Activated CD8-positive, alpha-beta T cell treated with anti-CD3 and anti-CD28 coated beads, Interleukin-2, amount 10 ng/mL, durations not matched to agents 7 days and 5 days (primary cell): ENCODE results near the gene FRAS1. TPM values are rescaled to one million over a fixed set of nuclear protein-coding genes. Genes with fewer than 3 reads are reported as not detected.

ENCODE experiments used
- ATAC-seq: fragments of 150-1000 bp; cut with Tn5 transposase; one replicate; pipeline ENCODE4 v1.10.0; 2021; ENCODE audit warnings: moderate library complexity
- CTCF ChIA-PET: fragments of 350-600 bp; sonication (Branson Sonifier 250); formaldehyde crosslinking; loops from one replicate; lab custom pipeline; 2021; ENCODE audit warnings: antibody characterized with exemption; lab: Charles Lee
- POLR2A ChIA-PET: fragments of 350-600 bp; sonication (Branson Sonifier 250); formaldehyde crosslinking; loops from one replicate; lab custom pipeline; 2021; ENCODE audit warnings: antibody characterized with exemption; lab: Charles Lee
- DNase-seq: peaks from one replicate; pipeline ENCODE4 v3.0.0-alpha.2; 2020
- H3K27ac Mint-ChIP-seq: one replicate; pipeline ENCODE4 v1.8.0; 2021; ENCODE audit warnings: mild to moderate bottlenecking, mixed read lengths
- H3K27me3 Mint-ChIP-seq: one replicate; pipeline ENCODE4 v1.8.0; 2021; ENCODE audit warnings: low read depth, mixed read lengths
- H3K36me3 Mint-ChIP-seq: one replicate; pipeline ENCODE4 v1.8.0; 2021; ENCODE audit warnings: low read depth, mixed read lengths
- H3K4me1 Mint-ChIP-seq: one replicate; pipeline ENCODE4 v1.8.0; 2021; ENCODE audit warnings: low read depth, mixed read lengths
- H3K4me3 Mint-ChIP-seq: one replicate; pipeline ENCODE4 v1.8.0; 2021; ENCODE audit warnings: mild to moderate bottlenecking, mixed read lengths
- H3K9me3 Mint-ChIP-seq: one replicate; pipeline ENCODE4 v1.8.0; 2022; ENCODE audit warnings: mixed read lengths; ENCODE audit not compliant: insufficient read depth
- total RNA-seq, 2 experiments: library from RNA; stranded (reverse); gene quantifications; one replicate each; pipeline ENCODE4 v1.2.3, GENCODE V29; 2021

FRAS1 gene
- total RNA-seq, 2 experiments from 2014 or later, result 0.08 TPM; not detected in 1

GRCh38 chr4:78417603-78418002 lies 360.5 kb downstream of the FRAS1 start:
- no peaks in the 10 kb centered on the region for H3K4me1 Mint-ChIP-seq
- H3K27me3 Mint-ChIP-seq, result peaks cover 29% of the 10 kb centered on the region
- H3K27ac Mint-ChIP-seq, result no peak overlapping the region
- CTCF ChIA-PET, result no interaction called here
- H3K9me3 Mint-ChIP-seq, result no peaks in the 10 kb centered on the region
- H3K36me3 Mint-ChIP-seq, result no peaks in the 10 kb centered on the region
- no peak for ATAC-seq
- no peak overlapping the region for H3K4me3 Mint-ChIP-seq
- no peak for DNase-seq
- POLR2A ChIA-PET, result no interaction called here

- Mint-ChIP-seq H3K4me1 (no peaks in the 10 kb centered on the region), H3K27me3 (peaks cover 29% of the 10 kb centered on the region), H3K9me3 (no peaks in the 10 kb centered on the region), H3K27ac (no peak overlapping the region), H3K4me3 (no peak overlapping the region), H3K36me3 (no peaks in the 10 kb centered on the region)
- ATAC-seq (no peak), DNase-seq (no peak)
- POLR2A ChIA-PET, result no interaction called here
- CTCF ChIA-PET, result no interaction called here
Observed at GRCh38 chr4:78418406-78418805, 361.3 kb downstream of the FRAS1 start.

- ChIA-PET CTCF (no interaction called here), POLR2A (no interaction called here)
- Mint-ChIP-seq H3K27me3 (peaks cover 27% of the 10 kb centered on the region), H3K9me3 (no peaks in the 10 kb centered on the region), H3K4me1 (no peaks in the 10 kb centered on the region), H3K36me3 (no peaks in the 10 kb centered on the region), H3K4me3 (no peak overlapping the region), H3K27ac (no peak overlapping the region)
- ATAC-seq, result no peak
- DNase-seq, result no peak
Observed at GRCh38 chr4:78423790-78424189, 366.7 kb downstream of the FRAS1 start.

GRCh38 chr4:78424461-78424860 lies 367.3 kb downstream of the FRAS1 start:
- DNase-seq (no peak), ATAC-seq (no peak)
- Mint-ChIP-seq H3K36me3 (no peaks in the 10 kb centered on the region), H3K4me1 (no peaks in the 10 kb centered on the region), H3K4me3 (no peak overlapping the region), H3K27me3 (peaks cover 24% of the 10 kb centered on the region), H3K27ac (no peak overlapping the region), H3K9me3 (no peaks in the 10 kb centered on the region)
- POLR2A ChIA-PET, result no interaction called here
- CTCF ChIA-PET, result no interaction called here

GRCh38 chr4:78426972-78427371 lies 369.8 kb downstream of the FRAS1 start:
- Mint-ChIP-seq H3K4me3 (no peak overlapping the region), H3K27me3 (peaks cover 28% of the 10 kb centered on the region), H3K36me3 (no peaks in the 10 kb centered on the region), H3K4me1 (no peaks in the 10 kb centered on the region), H3K27ac (no peak overlapping the region), H3K9me3 (no peaks in the 10 kb centered on the region)
- CTCF ChIA-PET, result no interaction called here
- ATAC-seq (no peak), DNase-seq (no peak)
- POLR2A ChIA-PET, result no interaction called here

GRCh38 chr4:78428996-78429395 lies 371.9 kb downstream of the FRAS1 start:
- ChIA-PET POLR2A (no interaction called here), CTCF (no interaction called here)
- no peak for DNase-seq
- no peaks in the 10 kb centered on the region for H3K36me3 Mint-ChIP-seq
- H3K4me3 Mint-ChIP-seq, result no peak overlapping the region
- ATAC-seq, result no peak
- no peaks in the 10 kb centered on the region for H3K4me1 Mint-ChIP-seq
- H3K27ac Mint-ChIP-seq, result no peak overlapping the region
- peaks cover 29% of the 10 kb centered on the region for H3K27me3 Mint-ChIP-seq
- H3K9me3 Mint-ChIP-seq, result no peaks in the 10 kb centered on the region

GRCh38 chr4:78432896-78433295 lies 375.8 kb downstream of the FRAS1 start:
- DNase-seq (no peak), ATAC-seq (no peak)
- ChIA-PET POLR2A (no interaction called here), CTCF (no interaction called here)
- Mint-ChIP-seq H3K9me3 (no peaks in the 10 kb centered on the region), H3K36me3 (no peaks in the 10 kb centered on the region), H3K27me3 (peaks cover 22% of the 10 kb centered on the region), H3K4me3 (no peak overlapping the region), H3K27ac (no peak overlapping the region), H3K4me1 (no peaks in the 10 kb centered on the region)

GRCh38 chr4:78437608-78438088 lies 380.5 kb downstream of the FRAS1 start:
- Mint-ChIP-seq H3K27ac (no peak overlapping the region), H3K4me1 (no peaks in the 10 kb centered on the region), H3K36me3 (no peaks in the 10 kb centered on the region), H3K27me3 (peaks cover 19% of the 10 kb centered on the region), H3K4me3 (no peak overlapping the region), H3K9me3 (no peaks in the 10 kb centered on the region)
- ChIA-PET POLR2A (no interaction called here), CTCF (no interaction called here)
- no peak for DNase-seq
- no peak for ATAC-seq

GRCh38 chr4:78439328-78439727 lies 382.2 kb downstream of the FRAS1 start:
- H3K27me3 Mint-ChIP-seq, result peaks cover 21% of the 10 kb centered on the region
- CTCF ChIA-PET, result no interaction called here
- H3K27ac Mint-ChIP-seq, result no peak overlapping the region
- POLR2A ChIA-PET, result no interaction called here
- H3K4me3 Mint-ChIP-seq, result no peak overlapping the region
- DNase-seq (no peak), ATAC-seq (no peak)
- no peaks in the 10 kb centered on the region for H3K36me3 Mint-ChIP-seq
- no peaks in the 10 kb centered on the region for H3K4me1 Mint-ChIP-seq
- H3K9me3 Mint-ChIP-seq, result no peaks in the 10 kb centered on the region

- no peak overlapping the region for H3K4me3 Mint-ChIP-seq
- POLR2A ChIA-PET, result no interaction called here
- H3K36me3 Mint-ChIP-seq, result no peaks in the 10 kb centered on the region
- CTCF ChIA-PET, result no interaction called here
- DNase-seq, result no peak
- H3K9me3 Mint-ChIP-seq, result no peaks in the 10 kb centered on the region
- no peak for ATAC-seq
- H3K27ac Mint-ChIP-seq, result no peak overlapping the region
- H3K4me1 Mint-ChIP-seq, result no peaks in the 10 kb centered on the region
- H3K27me3 Mint-ChIP-seq, result peaks cover 18% of the 10 kb centered on the region
Observed at GRCh38 chr4:78441756-78442155, 384.6 kb downstream of the FRAS1 start.

GRCh38 chr4:78446619-78447018 lies 389.5 kb downstream of the FRAS1 start:
- Mint-ChIP-seq H3K27ac (no peak overlapping the region), H3K36me3 (no peaks in the 10 kb centered on the region), H3K9me3 (no peaks in the 10 kb centered on the region), H3K27me3 (peaks cover 9% of the 10 kb centered on the region), H3K4me3 (no peak overlapping the region), H3K4me1 (no peaks in the 10 kb centered on the region)
- ATAC-seq (no peak), DNase-seq (no peak)
- CTCF ChIA-PET, result interaction anchor here (0.9 kb wide), 1 partner anchor 11 kb away, joined by 3 read pairs; no protein-coding TSS in a partner anchor
- POLR2A ChIA-PET, result no interaction called here

- CTCF ChIA-PET, result no interaction called here
- no peak overlapping the region for H3K4me3 Mint-ChIP-seq
- peaks cover 4% of the 10 kb centered on the region for H3K27me3 Mint-ChIP-seq
- H3K4me1 Mint-ChIP-seq, result no peaks in the 10 kb centered on the region
- no peak overlapping the region for H3K27ac Mint-ChIP-seq
- H3K36me3 Mint-ChIP-seq, result no peaks in the 10 kb centered on the region
- DNase-seq (no peak), ATAC-seq (no peak)
- no peaks in the 10 kb centered on the region for H3K9me3 Mint-ChIP-seq
- POLR2A ChIA-PET, result no interaction called here
Observed at GRCh38 chr4:78451407-78451806, 394.3 kb downstream of the FRAS1 start.

- no peaks in the 10 kb centered on the region for H3K4me1 Mint-ChIP-seq
- H3K27me3 Mint-ChIP-seq, result peaks cover 3% of the 10 kb centered on the region
- ATAC-seq (no peak), DNase-seq (no peak)
- H3K27ac Mint-ChIP-seq, result no peak overlapping the region
- no peaks in the 10 kb centered on the region for H3K9me3 Mint-ChIP-seq
- ChIA-PET CTCF (no interaction called here), POLR2A (interaction anchor here (0.6 kb wide), 1 partner anchor 824 kb away, joined by 3 read pairs; no protein-coding TSS in a partner anchor)
- H3K36me3 Mint-ChIP-seq, result no peaks in the 10 kb centered on the region
- no peak overlapping the region for H3K4me3 Mint-ChIP-seq
Observed at GRCh38 chr4:78454016-78454415, 396.9 kb downstream of the FRAS1 start.
